IMR-90 (cell line): ENCODE measurements around the gene TBC1D4. TPM values are rescaled to one million over a fixed set of nuclear protein-coding genes. Genes with fewer than 3 reads are reported as not detected.
A peak's percentile ranks its signal among the peaks of the same experiment; 100 is the strongest.

Experiments used
- ATAC-seq: fragments of 200-7000 bp; cut with Tn5 transposase; 2 replicates; pipeline ENCODE4 v1.9.1; 2020; ENCODE audit warnings: low read depth, mild to moderate bottlenecking, moderate library complexity
- BruUV-seq: library from RNA; stranded (reverse); fragments of 400-500 nt; replicated peaks from 2 replicates; lab custom pipeline; 2021; lab: Mats Ljungman, UMichigan
- CTCF ChIA-PET: fragments of 300-600 bp; formaldehyde crosslinking; extraction: SDS; loops from one replicate; lab custom pipeline; 2021; ENCODE audit warnings: antibody characterized with exemption; lab: Yijun Ruan, JAX
- POLR2A ChIA-PET: fragments of 300-600 bp; sonication (Branson Sonifier 250); formaldehyde crosslinking; loops from one replicate; lab custom pipeline; 2022; ENCODE audit warnings: antibody characterized with exemption; ENCODE audit not compliant: unreplicated experiment; lab: Charles Lee
- DNase-seq: peaks from one replicate; pipeline ENCODE4 v3.0.0; 2013
- H2AFZ ChIP-seq: replicated peaks from 2 replicates; pipeline ENCODE3; 2013; ENCODE audit warnings: low read length, mild to moderate bottlenecking; ENCODE audit not compliant: poor library complexity
- H2AK5ac ChIP-seq: 2 replicates; pipeline ENCODE4 v1.6.1; 2013; ENCODE audit warnings: low read depth, low read length, inconsistent platforms
- H2AK9ac ChIP-seq: replicated peaks from 2 replicates; pipeline ENCODE3; 2013; ENCODE audit warnings: mild to moderate bottlenecking, low read depth, low read length, moderate library complexity; ENCODE audit not compliant: poor library complexity
- H2BK120ac ChIP-seq: 2 replicates; pipeline ENCODE4 v1.6.1; 2013; ENCODE audit warnings: low read depth, low read length, inconsistent platforms
- H2BK15ac ChIP-seq: 3 replicates; pipeline ENCODE4 v1.6.1; 2013; ENCODE audit warnings: low read depth, low read length, inconsistent platforms
- H2BK20ac ChIP-seq: 2 replicates; pipeline ENCODE4 v1.6.1; 2013; ENCODE audit warnings: low read depth, mild to moderate bottlenecking, inconsistent platforms, low read length, moderate library complexity
- H2BK5ac ChIP-seq: 2 replicates; pipeline ENCODE4 v1.6.1; 2013; ENCODE audit warnings: mild to moderate bottlenecking, low read depth, low read length, inconsistent platforms; ENCODE audit not compliant: poor library complexity, severe bottlenecking
- H3K14ac ChIP-seq: replicated peaks from 2 replicates; pipeline ENCODE4 v1.6.1; 2013; ENCODE audit warnings: low read depth, low read length, inconsistent platforms
- H3K18ac ChIP-seq: 2 replicates; pipeline ENCODE4 v1.6.1; 2013; ENCODE audit warnings: low read depth, low read length, control low read depth
- H3K23ac ChIP-seq: 2 replicates; pipeline ENCODE4 v1.6.1; 2013; ENCODE audit warnings: low read depth, low read length, inconsistent platforms
- H3K27ac ChIP-seq: 2 replicates; pipeline ENCODE4 v1.5.1; 2013; ENCODE audit warnings: mild to moderate bottlenecking, control low read depth, low read length; ENCODE audit not compliant: insufficient read depth
- H3K27me3 ChIP-seq: 2 replicates; pipeline ENCODE4 v1.6.1; 2013; ENCODE audit warnings: low read length; ENCODE audit not compliant: control insufficient read depth, insufficient read depth
- H3K36me3 ChIP-seq: 2 replicates; pipeline ENCODE4 v1.6.1; 2013; ENCODE audit warnings: low read length, mixed read lengths; ENCODE audit not compliant: control insufficient read depth, insufficient read depth
- H3K4ac ChIP-seq: 2 replicates; pipeline ENCODE4 v1.6.1; 2013; ENCODE audit warnings: low read depth, low read length, inconsistent platforms
- H3K4me1 ChIP-seq: 2 replicates; pipeline ENCODE4 v1.6.1; 2013; ENCODE audit warnings: low read length, mixed read lengths; ENCODE audit not compliant: control insufficient read depth, insufficient read depth
- H3K4me2 ChIP-seq: 2 replicates; pipeline ENCODE4 v1.6.1; 2013; ENCODE audit warnings: low read depth, mild to moderate bottlenecking, control low read depth, low read length, moderate library complexity
- H3K4me3 ChIP-seq: 2 replicates; pipeline ENCODE4 v1.5.1; 2013; ENCODE audit warnings: low read depth, mild to moderate bottlenecking, control low read depth, low read length, moderate library complexity; ENCODE audit not compliant: insufficient read depth
- H3K56ac ChIP-seq: 2 replicates; pipeline ENCODE4 v1.6.1; 2013; ENCODE audit warnings: low read length, inconsistent platforms; ENCODE audit not compliant: insufficient read depth; ENCODE audit errors: extremely low read depth
- H3K79me1 ChIP-seq, 2 experiments: 2 replicates each; pipeline ENCODE4 v1.6.1; 2013; ENCODE audit warnings: low read length in 2 of 2, inconsistent platforms in 1 of 2, low read depth in 1 of 2
- H3K9ac ChIP-seq: 2 replicates; pipeline ENCODE4 v1.6.1; 2013; ENCODE audit warnings: low read depth, low read length, control low read depth
- H3K9me1 ChIP-seq: 2 replicates; pipeline ENCODE4 v1.6.1; 2013; ENCODE audit warnings: low read length, inconsistent platforms; ENCODE audit not compliant: insufficient read depth
- H3K9me3 ChIP-seq: 2 replicates; pipeline ENCODE4 v1.6.1; 2013; ENCODE audit warnings: low read length; ENCODE audit not compliant: control insufficient read depth, insufficient read depth
- H4K20me1 ChIP-seq: 2 replicates; pipeline ENCODE4 v1.6.1; 2013; ENCODE audit warnings: low read length, inconsistent platforms; ENCODE audit not compliant: insufficient read depth
- H4K5ac ChIP-seq: 2 replicates; pipeline ENCODE4 v1.6.1; 2013; ENCODE audit warnings: mild to moderate bottlenecking, low read depth, low read length, control low read depth
- H4K8ac ChIP-seq, 2 experiments: 2 replicates each; pipeline ENCODE4 v1.6.1; 2013; ENCODE audit warnings: low read depth in 2 of 2, low read length in 2 of 2, control low read depth in 1 of 2, inconsistent platforms in 1 of 2
- H4K91ac ChIP-seq: 2 replicates; pipeline ENCODE4 v1.6.1; 2013; ENCODE audit warnings: low read depth, low read length, inconsistent platforms; ENCODE audit not compliant: insufficient read depth
- ELK1 ChIP-seq: fragments of 150-350 bp; IDR thresholded peaks from 2 replicates; pipeline ENCODE4 v1.6.1; 2016; ENCODE audit warnings: low read depth, mild to moderate bottlenecking, low read length, moderate library complexity, borderline replicate concordance
- MXI1 ChIP-seq: IDR thresholded peaks from 2 replicates; pipeline ENCODE4 v1.6.1; 2012; ENCODE audit warnings: low read depth, mild to moderate bottlenecking, low read length, moderate library complexity, borderline replicate concordance
- WGBS, 2 experiments: methylation state at CpG; one replicate each; pipeline versions ENCODE4 v1.1.5 to v1.1.7; 2013; ENCODE audit warnings: missing lambda C conversion rate in 2 of 2; ENCODE audit not compliant: insufficient read length in 1 of 2; ENCODE audit errors: extremely low coverage in 2 of 2; 5-methylcytosine and 5-hydroxymethylcytosine counted together
- dilution Hi-C: fragments of 300-500 bp; cut with HindIII; formaldehyde crosslinking; loops from one replicate; pipeline ENCODE4 v1.14.3; 2018; ENCODE audit warnings: low sequenced_read_pairs; ENCODE audit not compliant: unreplicated experiment
- in situ Hi-C: fragments of 300-500 bp; cut with MboI; formaldehyde crosslinking; loops from 3 replicates; pipeline ENCODE4 v1.14.3; 2019; ENCODE audit warnings: low sequenced_read_pairs, inconsistent platforms, mixed read lengths
- intact Hi-C: fragments of 100-400 bp; cut with micrococcal nuclease; formaldehyde crosslinking; loops from 2 replicates; pipeline ENCODE4 v1.10.0; 2022
- polyA plus RNA-seq, 3 experiments: library from polyadenylated mRNA; depleted of rRNA; stranded (reverse); fragments of >200 nt; gene quantifications; 2 replicates each; pipeline ENCODE4 v1.2.3, GENCODE V29; 2012; ENCODE audit warnings: low replicate concordance in 1 of 3
- total RNA-seq: library from RNA; depleted of rRNA; stranded (reverse); fragments of >200 nt; gene quantifications from 2 replicates; pipeline ENCODE4 v1.2.3, GENCODE V29; 2012

TBC1D4 gene
- total and polyA plus RNA-seq, 2 of the 4 experiments (the other 2 are of a cell fraction), result 7.5 to 22.8 TPM

GRCh38 chr13:75480671-75481175 is 1.2 kb downstream of the TBC1D4 start:
- Histone ChIP-seq H3K18ac (no peak overlapping the region), H3K4me3 (peak overlapping the region; percentile 49), H4K5ac (no peak overlapping the region), H4K20me1 (0 out of 2 replicates have a peak, but pooled peaks cover 3% of the 10 kb centered on the region), H3K23ac (peak overlapping the region; percentile 88), H3K79me1 (peaks cover 13 to 21% of the 10 kb centered on the region in 2 experiments), H2AK5ac (no peak overlapping the region), H3K27ac (no peak overlapping the region; the same call in 1 of the 2 replicates), H3K4me1 (no peaks in the 10 kb centered on the region; the same call in 1 of the 2 replicates), H3K9me3 (no peaks in the 10 kb centered on the region), H2BK120ac (no peak overlapping the region), H2AFZ (peak overlapping the region; percentile 91), H3K14ac (no peak overlapping the region), H3K4me2 (peak overlapping the region; percentile 97), H2AK9ac (peak overlapping the region; percentile 66), H4K8ac (no peak overlapping the region), H2BK5ac (no peak overlapping the region), H2BK20ac (no peak overlapping the region), H3K9ac (peak overlapping the region; percentile 13; the same call in 1 of the 2 replicates), H3K4ac (no peak overlapping the region), H2BK15ac (no peak overlapping the region), H4K91ac (no peak overlapping the region), H3K36me3 (no peaks in the 10 kb centered on the region), H3K56ac (no peak overlapping the region), H3K27me3 (no peaks in the 10 kb centered on the region), H3K9me1 (no peaks in the 10 kb centered on the region)
- TF ChIP-seq ELK1, result no peak
- peak; percentile 54; the same call in 1 of the 2 replicates for TF ChIP-seq MXI1
- intact Hi-C loops (no loop called here), dilution Hi-C loops (no loop called here), in situ Hi-C loops (loop anchor here (5.0 kb wide), 1 partner anchor 67 kb away; the partner anchor contains the start of gene UCHL3)
- BruUV-seq, result no TSS peak
- DNase-seq (peak; percentile 37), ATAC-seq (no peak)
- 0% methylated on average over 1 of the region's 48 CpGs; no CpG with 5 or more reads in 1 of the 2 experiments for WGBS, 2 experiments
- CTCF ChIA-PET, result no interaction called here
- POLR2A ChIA-PET, result no interaction called here
